Dedifferentiated amniotic fluid mesenchymal stem cell (primary cell): ENCODE results near the gene PRKAG2.

Experiments
- DNase-seq: peaks from one replicate; pipeline ENCODE4 v3.0.0-alpha.2; 2016; ENCODE audit errors: extremely low spot score

The PRKAG2 gene

GRCh38 chr7:151866028-151866427, 10.9 kb downstream of the PRKAG2 start:
- no peak for DNase-seq

GRCh38 chr7:151865070-151865670, 11.7 kb downstream of the PRKAG2 start:
- DNase-seq: no peak

- DNase-seq: no peak
Measured at GRCh38 chr7:151864561-151864960, 12.4 kb downstream of the PRKAG2 start.

GRCh38 chr7:151864081-151864480, 12.8 kb downstream of the PRKAG2 start:
- no peak for DNase-seq

GRCh38 chr7:151863386-151864079, 13.4 kb downstream of the PRKAG2 start:
- DNase-seq: no peak

GRCh38 chr7:151862606-151863381, 14.1 kb downstream of the PRKAG2 start:
- no peak for DNase-seq

GRCh38 chr7:151861881-151862280, 15.0 kb downstream of the PRKAG2 start:
- DNase-seq: no peak

GRCh38 chr7:151860771-151861170, 16.1 kb downstream of the PRKAG2 start:
- no peak for DNase-seq

GRCh38 chr7:151859948-151860685, 16.8 kb downstream of the PRKAG2 start:
- no peak for DNase-seq

- no peak for DNase-seq
Measured at GRCh38 chr7:151859111-151859947, 17.6 kb downstream of the PRKAG2 start.

GRCh38 chr7:151858456-151858855, 18.5 kb downstream of the PRKAG2 start:
- DNase-seq: no peak

- no peak for DNase-seq
Measured at GRCh38 chr7:151857866-151858450, 19.0 kb downstream of the PRKAG2 start.

- DNase-seq: no peak
Measured at GRCh38 chr7:151857412-151857811, 19.5 kb downstream of the PRKAG2 start.

GRCh38 chr7:151856516-151856915, 20.4 kb downstream of the PRKAG2 start:
- no peak for DNase-seq

GRCh38 chr7:151856098-151856497, 20.8 kb downstream of the PRKAG2 start:
- no peak for DNase-seq

- DNase-seq: no peak
Measured at GRCh38 chr7:151854720-151855071, 22.2 kb downstream of the PRKAG2 start.

- no peak for DNase-seq
Measured at GRCh38 chr7:151853896-151854719, 22.8 kb downstream of the PRKAG2 start.

GRCh38 chr7:151852486-151853396, 24.2 kb downstream of the PRKAG2 start:
- DNase-seq: no peak

GRCh38 chr7:151851782-151852181, 25.1 kb downstream of the PRKAG2 start:
- DNase-seq: no peak
